ENCODE results near the gene PDRG1.

PDRG1 gene

DNA sequence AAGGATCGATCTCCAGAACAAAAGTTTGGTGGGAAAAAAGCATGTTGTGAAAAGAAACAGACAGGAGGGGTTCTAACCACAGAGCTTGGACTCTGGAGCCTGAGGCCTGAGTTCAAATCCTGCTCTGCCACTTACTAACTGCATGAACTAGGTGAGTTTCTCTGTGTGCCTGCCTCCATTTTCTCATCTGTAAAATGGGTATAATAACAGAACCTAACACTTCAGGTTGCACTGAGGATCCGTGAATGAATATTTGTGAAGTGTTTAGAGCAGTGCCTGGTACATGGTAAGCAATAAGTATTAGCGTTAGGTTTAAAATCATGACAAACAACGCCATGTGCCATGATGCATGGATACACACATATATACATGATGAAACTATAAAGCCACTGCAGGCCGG, 44.8 kb downstream of the PDRG1 start:
- no peak for DNase-seq (ENCODE audit: low read depth)

DNA sequence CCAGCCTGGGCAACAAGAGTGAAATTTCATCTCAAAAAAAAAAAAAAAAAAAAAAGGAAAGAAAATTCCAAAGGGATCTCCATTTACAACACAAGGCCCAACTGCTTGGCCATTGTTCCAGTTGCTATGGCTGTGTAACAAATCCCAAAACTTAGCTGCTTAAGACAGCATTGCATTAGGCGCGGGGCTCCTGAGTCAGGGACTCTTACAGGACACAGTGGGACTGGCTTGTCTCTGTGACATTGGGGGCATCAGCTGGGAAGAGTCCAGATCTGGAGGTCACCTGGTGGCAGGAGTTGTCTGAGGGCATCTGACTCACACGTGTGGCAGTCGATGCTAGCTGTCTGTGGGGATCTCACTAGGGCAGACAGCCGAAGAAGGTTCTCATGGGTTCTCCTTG, 45.8 kb downstream of the PDRG1 start:
- DNase-seq (ENCODE audit: low read depth) = no peak

DNA sequence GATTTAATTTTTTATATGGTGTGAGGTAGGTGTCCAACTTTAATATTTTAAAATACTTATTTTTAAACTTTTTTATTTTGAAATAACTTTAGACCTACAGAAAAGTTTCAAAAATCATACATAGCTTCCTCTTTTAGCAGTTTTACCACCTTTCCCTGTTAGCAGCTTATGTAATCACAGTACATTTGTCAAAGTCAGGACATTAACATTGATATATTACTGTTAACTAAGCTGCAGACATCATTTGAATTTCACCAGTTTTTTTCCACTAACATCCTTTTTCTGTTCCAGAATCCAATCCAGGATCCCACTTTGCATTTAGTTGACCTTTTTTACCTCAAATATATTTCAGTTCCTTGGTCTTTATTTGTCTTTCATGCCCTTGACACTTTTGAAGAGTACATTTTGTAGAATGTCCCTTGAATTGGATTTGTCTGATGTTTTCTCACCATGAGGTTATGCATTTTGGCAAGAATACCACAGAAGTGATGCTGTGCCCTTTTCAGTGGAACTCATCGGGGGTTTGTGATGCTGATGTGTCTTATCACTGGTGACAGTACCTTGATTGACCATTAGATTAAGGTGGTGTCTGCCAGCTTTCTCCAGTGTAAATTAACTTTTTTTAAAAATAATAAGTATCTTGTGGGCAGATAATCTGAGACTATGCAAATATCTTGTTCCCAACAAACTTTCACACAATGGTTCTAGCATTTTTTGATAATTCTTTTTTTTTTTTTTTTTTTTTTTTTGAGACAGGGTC, 48.0 kb downstream of the PDRG1 start:
- no peak for DNase-seq (ENCODE audit: low read depth)

DNA sequence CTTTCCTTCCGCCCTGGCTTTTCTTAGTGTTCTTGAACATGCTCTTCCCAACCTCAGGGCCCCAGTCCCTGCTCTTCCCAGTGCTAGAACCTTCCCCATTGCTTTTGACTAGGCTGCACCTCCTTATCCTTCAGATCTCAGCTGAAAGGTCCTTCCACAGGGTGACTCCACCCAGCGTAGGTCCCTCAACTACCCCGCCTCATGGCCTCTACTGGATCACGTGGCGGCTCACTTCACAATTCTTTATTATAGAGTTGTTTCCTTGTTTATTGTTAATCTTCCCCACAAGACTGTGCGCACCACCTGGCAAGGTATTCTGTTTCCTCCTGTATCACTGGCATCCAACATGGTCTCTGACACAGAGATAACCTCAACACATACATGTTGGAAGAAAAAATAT, 50.2 kb downstream of the PDRG1 start:
- no peak for DNase-seq (ENCODE audit: low read depth)

DNA sequence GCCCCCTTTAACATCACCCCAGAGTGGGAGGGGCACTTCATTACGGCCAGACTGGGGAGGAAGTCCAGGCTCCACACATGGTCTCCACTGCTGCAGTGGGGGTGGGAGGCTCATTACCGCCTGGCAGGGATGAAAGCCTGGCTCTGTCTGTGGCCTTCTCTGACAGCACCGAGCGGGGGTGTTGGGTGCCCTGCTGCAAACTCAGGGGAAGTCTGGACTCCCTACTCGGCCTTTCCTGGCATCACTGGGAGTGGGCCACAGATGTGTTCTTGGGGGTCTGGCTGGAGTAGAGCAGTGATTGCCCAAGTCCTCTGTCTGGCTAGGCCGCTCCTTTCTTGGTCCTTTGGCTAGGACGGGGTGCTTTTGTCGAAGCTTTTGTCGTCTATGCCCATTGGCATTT, 54.3 kb downstream of the PDRG1 start:
- no peak for DNase-seq (ENCODE audit: low read depth)

DNA sequence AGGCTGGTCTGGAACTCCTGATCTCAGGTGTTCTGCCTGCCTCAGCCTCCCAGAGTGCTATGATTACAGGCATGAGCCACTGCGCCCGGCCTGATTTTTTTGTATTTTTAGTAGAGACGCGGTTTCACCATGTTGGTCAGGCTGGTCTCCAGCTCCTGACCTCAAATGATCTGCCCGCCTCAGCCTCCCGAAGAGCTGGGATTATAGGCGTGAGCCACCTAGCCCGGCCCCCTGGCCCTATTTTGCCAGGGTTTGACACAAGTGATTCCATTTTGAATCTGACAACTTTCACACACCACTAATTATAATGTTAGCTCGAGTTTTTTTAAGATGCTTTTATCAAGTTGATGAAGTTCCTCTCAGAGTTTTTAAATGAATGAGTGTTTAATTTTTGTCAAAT, 55.8 kb downstream of the PDRG1 start:
- no peak for DNase-seq (ENCODE audit: low read depth)

DNA sequence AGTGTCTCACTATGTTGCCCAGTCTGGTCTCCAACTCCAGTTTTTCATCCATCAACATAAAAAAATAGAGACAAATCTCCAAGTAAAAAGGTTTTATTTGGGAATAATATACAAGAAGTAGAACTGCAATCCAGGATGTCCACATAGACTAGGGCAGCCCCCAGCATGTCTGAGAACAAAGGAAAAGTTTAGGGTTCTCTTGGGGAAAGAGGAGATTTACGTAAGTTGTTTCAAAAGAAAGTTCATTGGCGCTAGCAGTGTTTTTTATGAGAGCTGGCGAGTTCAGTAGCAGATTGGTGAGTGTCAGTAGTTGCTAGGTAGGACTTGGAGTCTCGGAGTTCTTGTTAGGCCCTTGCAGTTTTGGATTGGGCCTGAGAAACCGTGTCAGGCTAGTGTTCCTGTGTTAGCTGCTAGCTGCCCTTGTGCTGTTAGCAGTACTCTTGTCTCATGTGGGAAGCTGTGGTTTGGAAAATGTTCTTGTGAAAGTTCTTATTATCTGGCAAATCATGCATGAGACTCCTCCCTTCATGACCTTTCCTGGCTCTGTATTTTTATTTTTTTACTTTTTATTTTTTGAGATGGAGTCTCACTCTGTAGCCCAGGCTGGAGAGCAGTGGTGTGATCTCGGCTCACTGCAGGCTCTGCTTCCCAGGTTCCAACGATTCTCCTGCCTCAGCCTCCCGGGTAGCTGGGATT, 56.7 kb downstream of the PDRG1 start:
- peak; percentile 62 for DNase-seq (ENCODE audit: low read depth)

All from ELR (cell line).